Liver (tissue), 9 donors: Measurements from ENCODE around the gene TBL1XR1. TPM values are rescaled to one million over a fixed set of nuclear protein-coding genes. Genes with fewer than 3 reads are reported as not detected.

Source experiments
- DNase-seq: peaks from one replicate; pipeline ENCODE4 v3.0.0-alpha.2; 2017; ENCODE audit warnings: low spot score
- H3K27ac ChIP-seq, 2 donors: one replicate each; pipeline ENCODE4 v1.7.0; 2013; ENCODE audit warnings: inconsistent platforms in 2 of 2, low read length in 2 of 2, control low read depth in 1 of 2, low read depth in 1 of 2, mild to moderate bottlenecking in 1 of 2
- H3K27me3 ChIP-seq, 4 donors: one replicate each; pipeline versions ENCODE4 v1.6.1 to v1.7.0; 2013; ENCODE audit warnings: low read length in 3 of 4, inconsistent platforms in 1 of 4, mild to moderate bottlenecking in 1 of 4, moderate library complexity in 1 of 4; ENCODE audit not compliant: control insufficient read depth in 4 of 4, insufficient read depth in 4 of 4
- H3K36me3 ChIP-seq, 4 donors: one replicate each; pipeline versions ENCODE4 v1.6.1 to v1.7.0; 2013; ENCODE audit warnings: low read length in 3 of 4, mild to moderate bottlenecking in 3 of 4, low read depth in 1 of 4, moderate library complexity in 1 of 4; ENCODE audit not compliant: control insufficient read depth in 4 of 4, insufficient read depth in 3 of 4
- H3K4me1 ChIP-seq, 4 donors: one replicate each; pipeline versions ENCODE4 v1.6.1 to v1.7.0; 2013; ENCODE audit warnings: low read length in 3 of 4, mild to moderate bottlenecking in 3 of 4, moderate library complexity in 1 of 4; ENCODE audit not compliant: control insufficient read depth in 4 of 4, insufficient read depth in 4 of 4
- H3K4me3 ChIP-seq, 3 donors: one replicate each; pipeline versions ENCODE4 v1.6.1 to v1.7.0; 2013; ENCODE audit warnings: low read length in 3 of 3, control low read depth in 1 of 3, low read depth in 1 of 3, mild to moderate bottlenecking in 1 of 3
- H3K9ac ChIP-seq, 2 donors: one replicate each; pipeline ENCODE4 v1.7.0; 2013; ENCODE audit warnings: low read length in 2 of 2, mild to moderate bottlenecking in 2 of 2, moderate library complexity in 2 of 2, control low read depth in 1 of 2, low read depth in 1 of 2
- H3K9me3 ChIP-seq, 4 donors: one replicate each; pipeline versions ENCODE4 v1.6.1 to v1.7.0; 2013; ENCODE audit warnings: low read length in 3 of 4; ENCODE audit not compliant: control insufficient read depth in 4 of 4
- ATF3 ChIP-seq: IDR thresholded peaks from 2 replicates; pipeline ENCODE4 v1.6.1; 2016; ENCODE audit warnings: antibody characterized with exemption
- CTCF ChIP-seq: fragments of 150-350 bp; IDR thresholded peaks from 2 replicates; pipeline ENCODE4 v1.5.1; 2017; ENCODE audit warnings: improper control_type of control experiment, low read depth, low read length; ENCODE audit not compliant: missing input control
- EGR1 ChIP-seq, 2 donors: IDR thresholded peaks; 2 replicates each; pipeline ENCODE4 v1.6.1; 2016 to 2018; ENCODE audit warnings: antibody characterized with exemption in 2 of 2, low read depth in 2 of 2
- FOXA2 ChIP-seq: IDR thresholded peaks from 2 replicates; pipeline ENCODE4 v1.6.1; 2016; ENCODE audit warnings: antibody characterized with exemption
- GABPA ChIP-seq, 2 donors: IDR thresholded peaks in 1 of 2; conservative IDR thresholded peaks in 1 of 2; 2 replicates each; pipeline ENCODE4 v1.6.1; 2016; ENCODE audit warnings: antibody characterized with exemption in 2 of 2, mild to moderate bottlenecking in 1 of 2, moderate library complexity in 1 of 2
- HNF4A ChIP-seq, 2 donors: conservative IDR thresholded peaks; 2 replicates each; pipeline ENCODE4 v1.6.1; 2016; ENCODE audit warnings: antibody characterized with exemption in 2 of 2, mild to moderate bottlenecking in 2 of 2
- HNF4G ChIP-seq: IDR thresholded peaks from 2 replicates; pipeline ENCODE4 v1.6.1; 2016; ENCODE audit warnings: antibody characterized with exemption
- MAX ChIP-seq: IDR thresholded peaks from 2 replicates; pipeline ENCODE4 v1.6.1; 2016; ENCODE audit warnings: antibody characterized with exemption
- NR2F2 ChIP-seq: IDR thresholded peaks from 2 replicates; pipeline ENCODE4 v1.6.1; 2016; ENCODE audit warnings: antibody characterized with exemption
- RAD21 ChIP-seq, 2 donors: IDR thresholded peaks; 2 replicates each; pipeline ENCODE4 v1.6.1; 2016; ENCODE audit warnings: antibody characterized with exemption in 2 of 2, mild to moderate bottlenecking in 2 of 2
- REST ChIP-seq: IDR thresholded peaks from 2 replicates; pipeline ENCODE4 v1.6.1; 2016; ENCODE audit warnings: antibody characterized with exemption, mild to moderate bottlenecking
- RXRA ChIP-seq, 2 donors: IDR thresholded peaks; 2 replicates each; pipeline ENCODE4 v1.6.1; 2017 to 2018; ENCODE audit warnings: antibody characterized with exemption in 2 of 2, mild to moderate bottlenecking in 1 of 2
- SP1 ChIP-seq: IDR thresholded peaks from 2 replicates; pipeline ENCODE4 v1.6.1; 2018; ENCODE audit warnings: antibody characterized with exemption, mild to moderate bottlenecking
- TAF1 ChIP-seq: conservative IDR thresholded peaks from 2 replicates; pipeline ENCODE4 v1.6.1; 2016; ENCODE audit warnings: antibody characterized with exemption, mild to moderate bottlenecking
- YY1 ChIP-seq: IDR thresholded peaks from 2 replicates; pipeline ENCODE4 v1.6.1; 2016; ENCODE audit warnings: antibody characterized with exemption, mild to moderate bottlenecking
- ZBTB33 ChIP-seq: IDR thresholded peaks from 2 replicates; pipeline ENCODE4 v1.6.1; 2016; ENCODE audit warnings: antibody characterized with exemption
- WGBS: extraction: QIAGEN DNeasy Blood & Tissue Kit; methylation state at CpG from one replicate; pipeline ENCODE4 v1.1.7; 2013; 5-methylcytosine and 5-hydroxymethylcytosine counted together
- polyA plus RNA-seq, 2 donors: library from polyadenylated mRNA; stranded (reverse) in 1 of 2; unstranded in 1 of 2; fragments of 200-250 nt in 1 of 2; fragments of >200 nt in 1 of 2; fragmentation: Nextera tagmentation in 1 of 2; extraction: Ambion mirVana in 1 of 2; gene quantifications; one replicate each; pipeline versions ENCODE4 v1.2.1 to v1.2.3, GENCODE V29; 2013 to 2015
- total RNA-seq, 2 donors: library from RNA; depleted of rRNA; stranded (reverse); fragments of >200 nt; gene quantifications; one replicate each; pipeline ENCODE4 v1.2.3, GENCODE V29; 2014
- donor health status: healthy.
- donor health status: healthy.
- donor health status: healthy.
- donor health status: healthy.
- donor health status: healthy.

The TBL1XR1 gene
- total and polyA plus RNA-seq, 4 donors, result 10.3 to 65.9 (median 33.2) TPM

- no peaks in the 10 kb centered on the region for H3K27me3 ChIP-seq
- no peak for TF ChIP-seq RXRA (IDR thresholded peaks at IDR 0.05)
- TF ChIP-seq MAX, result no peak
- TF ChIP-seq REST, result no peak
- no peak for TF ChIP-seq YY1
- TF ChIP-seq RAD21 (IDR thresholded peaks at IDR 0.05), result no peak
- TF ChIP-seq NR2F2, result no peak
- TF ChIP-seq GABPA (IDR thresholded peaks at IDR 0.05 in 1 of 2, conservative IDR thresholded peaks at IDR 0.05 in 1 of 2), result no peak
- TF ChIP-seq ZBTB33, result no peak
- TF ChIP-seq TAF1, result no peak
- TF ChIP-seq ATF3, result no peak
- TF ChIP-seq HNF4A (conservative IDR thresholded peaks at IDR 0.05), result no peak
- no peak for TF ChIP-seq EGR1 (IDR thresholded peaks at IDR 0.05; ENCODE audit: low read depth in 2 of 2)
- TF ChIP-seq HNF4G, result no peak
- no peak for TF ChIP-seq SP1
- TF ChIP-seq CTCF, result no peak
- no peak for TF ChIP-seq FOXA2
- H3K4me3 ChIP-seq, result no peak overlapping the region
- no peaks in the 10 kb centered on the region for H3K9me3 ChIP-seq
- H3K36me3 ChIP-seq, result peaks cover 4 to 21% (median 19%) of the 10 kb centered on the region in 4 donors
- 98% methylated on average over 4 of the region's 4 CpGs for WGBS
- H3K9ac ChIP-seq, result no peak overlapping the region
- no peak overlapping the region for H3K27ac ChIP-seq
- DNase-seq, result no peak
- H3K4me1 ChIP-seq, result no peaks in the 10 kb centered on the region
These were observed 161.6 kb downstream of the TBL1XR1 start for GRCh38 chr3:177035676-177036075.
